Stimulated activated CD8-positive, alpha-beta memory T cell treated with anti-CD3 and anti-CD28 coated beads, Interleukin-4, amount 100 ng/mL, for 4 hours (primary cell): ENCODE measurements around the gene AFTPH.

Experiments
- DNase-seq, 2 donors: peaks; one replicate each; pipeline ENCODE4 v3.0.0-alpha.2; 2020; ENCODE audit warnings: low read depth in 2 of 2, low spot score in 1 of 2

The AFTPH gene

DNA sequence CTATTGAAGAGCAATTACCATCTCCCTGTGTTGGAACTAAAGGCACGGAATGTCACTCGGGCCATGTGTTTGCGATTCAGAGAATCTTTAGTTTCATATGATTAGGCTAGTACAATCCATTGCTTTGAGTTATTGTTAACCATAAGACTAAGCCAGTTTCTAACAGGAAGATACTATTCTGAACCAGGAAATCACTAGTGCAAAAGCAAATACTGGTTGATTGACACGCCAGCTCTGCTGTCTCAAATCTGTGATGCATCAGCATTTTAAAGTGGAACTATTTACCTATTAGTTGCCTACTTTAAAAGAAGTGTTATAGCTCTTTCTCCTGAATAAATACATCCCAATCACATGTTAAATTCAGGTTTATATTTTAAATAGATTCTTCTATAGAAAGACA, 61.9 kb downstream of the AFTPH start:
- DNase-seq = no peak

DNA sequence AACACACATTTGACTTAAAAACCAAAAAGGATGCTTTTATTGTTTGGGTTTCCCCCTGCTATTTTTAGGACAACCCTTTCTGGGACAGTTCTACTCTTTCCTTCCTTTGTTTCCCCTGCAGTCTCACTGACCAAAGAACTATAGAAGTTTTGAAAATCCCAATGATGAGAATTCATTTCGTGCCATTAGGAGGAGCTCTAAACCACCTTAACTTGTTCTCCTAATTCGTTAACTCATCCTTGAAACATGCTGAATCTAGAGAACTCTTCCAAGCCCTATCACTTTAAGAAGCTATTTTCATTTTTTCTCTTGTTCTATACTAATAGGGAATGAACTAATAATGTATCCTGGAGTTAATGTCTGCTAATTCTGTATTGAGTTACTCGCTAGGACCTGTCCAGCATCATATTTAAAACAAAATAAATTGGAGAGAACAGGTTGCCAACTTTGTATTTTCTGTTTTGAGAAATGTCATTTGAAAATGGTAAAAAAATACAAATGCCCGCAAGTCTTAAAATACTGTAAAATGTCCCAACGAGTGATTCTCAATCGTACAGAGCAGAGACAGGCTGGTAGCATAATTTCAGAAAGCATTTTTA, 62.9 kb downstream of the AFTPH start:
- DNase-seq = no peak

DNA sequence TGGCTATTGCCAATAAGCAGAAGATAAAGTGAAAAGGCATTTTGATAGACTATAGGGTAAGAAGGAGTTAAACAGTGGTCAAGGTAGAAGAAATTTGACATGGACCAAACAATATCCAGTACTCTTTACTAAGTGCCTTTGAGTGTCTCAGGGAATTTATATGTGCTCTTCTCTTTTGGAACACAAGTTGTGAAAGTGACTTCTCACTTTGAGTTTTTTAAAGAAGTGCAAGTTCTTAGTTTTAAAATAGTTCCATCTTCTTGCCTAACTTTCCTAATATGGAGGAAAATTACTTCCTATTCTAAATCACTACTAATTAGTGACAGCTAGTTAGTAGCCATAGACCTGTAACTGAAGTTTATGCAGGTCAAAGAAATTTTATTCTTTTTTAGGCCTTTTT, 63.4 kb downstream of the AFTPH start:
- DNase-seq = no peak

DNA sequence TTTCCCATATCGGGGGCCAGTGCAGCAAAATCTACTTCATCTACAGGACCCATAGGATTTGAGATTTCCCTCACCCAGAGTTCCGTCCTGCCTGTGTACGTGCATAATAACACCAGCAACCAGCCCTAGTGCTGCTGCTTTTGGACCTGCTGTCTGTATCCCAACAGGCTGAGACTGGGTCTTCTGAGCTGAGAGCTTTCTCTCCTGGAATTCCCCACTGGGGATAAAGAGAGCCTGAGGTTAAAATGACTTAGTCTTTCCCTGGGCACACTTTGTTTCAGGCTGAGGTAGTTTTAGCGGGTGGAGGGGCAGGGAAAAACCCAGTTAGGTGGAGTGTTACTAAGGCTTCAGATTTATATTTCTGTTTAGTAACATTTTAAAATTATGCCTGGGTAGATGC, 67.1 kb downstream of the AFTPH start:
- DNase-seq = no peak

DNA sequence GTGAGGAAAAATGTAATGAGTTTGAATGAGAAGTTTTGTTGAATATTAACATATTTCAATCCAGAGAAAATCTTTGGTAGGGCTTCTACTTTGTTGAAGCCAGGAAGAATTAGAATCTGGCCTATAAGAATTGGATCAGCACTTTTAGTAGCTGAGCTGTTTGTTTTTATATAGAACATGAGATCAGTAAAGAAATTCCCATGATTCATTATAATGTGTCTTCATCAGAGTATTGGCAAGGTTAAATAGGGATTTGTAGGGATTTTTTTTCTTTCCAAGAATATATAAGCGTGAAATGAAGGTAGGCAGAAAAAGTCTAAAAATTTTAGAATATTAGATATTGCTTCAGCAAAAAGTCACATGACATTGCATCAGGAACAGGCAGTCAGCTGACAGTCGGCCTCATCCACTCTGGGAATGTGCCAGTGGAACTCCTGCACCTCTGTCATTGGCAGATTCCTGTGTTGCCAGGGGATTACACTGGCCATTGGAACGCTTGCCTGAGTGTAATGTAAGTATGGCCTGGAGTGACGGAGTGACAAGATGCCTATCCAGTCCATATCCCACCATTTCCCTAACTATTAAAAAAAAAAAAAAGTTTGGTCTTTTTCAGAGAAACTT, 69.0 kb downstream of the AFTPH start:
- DNase-seq = no peak

DNA sequence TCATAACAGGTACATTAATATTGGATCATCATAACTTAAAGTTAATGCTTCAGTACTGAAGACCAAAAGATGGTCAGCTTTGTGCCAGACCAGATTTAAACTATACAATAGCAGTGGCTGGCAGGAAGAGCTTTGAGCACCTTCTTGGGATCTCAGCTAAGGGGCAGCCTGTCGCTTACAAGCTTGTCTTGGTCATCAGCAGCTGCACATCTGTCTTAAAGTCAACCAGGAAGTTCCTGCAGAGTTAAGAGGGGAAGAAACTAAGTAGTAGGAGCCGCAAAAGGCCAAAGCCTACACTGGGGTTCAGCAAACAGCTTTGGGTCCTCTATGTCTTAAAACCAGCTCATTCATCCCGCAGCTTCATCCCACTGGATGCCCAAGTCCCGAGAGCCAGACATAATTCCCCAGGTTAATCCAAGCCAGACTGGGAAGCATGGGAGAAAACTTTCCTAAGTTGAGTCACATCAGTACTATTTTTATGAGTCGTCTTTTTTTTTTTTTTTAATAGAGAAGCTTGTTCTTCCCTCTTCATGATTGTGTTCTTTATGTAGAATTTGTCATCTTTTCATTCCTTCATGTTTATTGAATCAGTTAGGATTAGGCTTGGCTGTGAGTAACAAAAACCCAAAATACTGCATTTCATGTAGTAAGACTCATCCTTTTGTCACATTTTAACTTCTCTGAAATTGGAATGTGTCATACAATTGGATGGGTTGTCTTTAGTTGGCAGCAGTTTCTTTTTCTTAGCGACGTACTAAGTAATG, 70.3 kb downstream of the AFTPH start:
- DNase-seq = no peak

DNA sequence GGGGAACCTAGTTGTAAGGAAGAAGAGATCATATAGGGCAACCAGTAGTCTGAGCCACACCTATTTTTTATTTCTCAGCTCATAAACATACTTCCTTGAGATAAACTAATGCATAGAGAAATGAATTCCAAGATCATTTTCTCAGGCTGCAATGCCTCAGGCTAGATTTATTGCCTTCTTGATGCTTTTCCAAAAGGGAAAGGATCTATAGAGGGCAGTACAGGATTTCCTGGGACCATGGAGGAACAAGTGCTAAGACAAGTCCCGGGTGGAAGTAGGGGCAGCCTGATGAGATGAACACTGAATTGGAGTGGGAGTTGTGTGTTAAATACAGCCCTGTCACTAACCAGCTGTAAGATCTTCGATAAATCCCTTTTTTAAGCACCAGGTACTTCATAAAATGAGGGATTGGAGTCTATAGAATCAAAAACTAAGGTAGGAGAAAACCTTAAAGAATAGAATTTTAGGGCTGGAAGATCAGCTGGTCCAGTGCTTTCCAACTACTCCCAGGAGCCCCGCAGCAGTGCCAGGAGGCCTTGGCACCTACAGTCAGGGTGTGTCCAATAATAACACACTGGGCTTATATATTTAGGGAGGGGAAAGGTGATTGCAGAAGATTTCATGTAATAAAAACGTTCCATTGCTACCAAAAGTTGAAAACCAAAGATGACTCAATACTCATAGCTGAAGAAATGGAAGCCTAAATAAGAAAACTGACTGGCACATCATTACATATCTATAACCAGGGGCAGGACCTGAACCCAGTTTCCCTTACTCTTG, 71.5 kb downstream of the AFTPH start:
- DNase-seq = no peak

DNA sequence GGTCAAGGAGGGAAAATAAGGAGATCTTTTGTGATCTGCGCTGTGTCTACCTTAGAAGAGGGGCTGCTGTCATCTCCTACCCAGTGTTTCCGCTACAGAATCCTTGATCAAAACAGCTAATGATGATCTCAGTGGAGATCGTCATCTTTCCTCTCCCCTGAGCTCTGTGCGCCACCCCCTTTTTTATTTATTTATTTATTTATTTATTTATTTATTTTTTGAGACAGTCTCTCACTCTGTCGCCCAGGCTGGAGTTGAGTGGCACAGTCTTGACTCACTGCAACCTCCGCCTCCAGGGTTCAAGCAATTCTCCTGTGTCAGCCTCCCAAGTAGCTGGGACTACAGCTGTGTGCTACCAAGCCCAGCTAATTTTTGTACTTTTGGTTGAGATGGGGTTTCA, 74.1 kb downstream of the AFTPH start:
- no peak for DNase-seq

DNA sequence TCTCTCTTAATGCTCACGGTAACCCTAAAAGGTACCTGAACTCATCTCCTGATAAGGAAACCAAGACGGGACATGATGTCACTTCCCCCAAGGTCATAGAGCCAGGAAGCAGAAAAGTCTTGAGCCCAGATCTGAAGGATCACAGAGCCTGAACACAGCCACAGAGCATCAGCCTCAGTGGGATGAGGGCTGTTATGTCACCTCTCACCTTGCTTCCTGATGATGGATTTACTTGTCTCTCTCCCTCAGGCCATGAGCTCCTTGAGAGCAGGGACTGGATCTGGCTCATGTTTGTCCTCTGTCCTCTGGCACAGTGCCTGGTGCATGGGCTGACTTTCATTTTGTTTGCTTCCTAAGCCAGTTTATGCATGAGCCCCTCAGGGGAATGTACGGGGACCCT, 75.3 kb downstream of the AFTPH start:
- no peak for DNase-seq

DNA sequence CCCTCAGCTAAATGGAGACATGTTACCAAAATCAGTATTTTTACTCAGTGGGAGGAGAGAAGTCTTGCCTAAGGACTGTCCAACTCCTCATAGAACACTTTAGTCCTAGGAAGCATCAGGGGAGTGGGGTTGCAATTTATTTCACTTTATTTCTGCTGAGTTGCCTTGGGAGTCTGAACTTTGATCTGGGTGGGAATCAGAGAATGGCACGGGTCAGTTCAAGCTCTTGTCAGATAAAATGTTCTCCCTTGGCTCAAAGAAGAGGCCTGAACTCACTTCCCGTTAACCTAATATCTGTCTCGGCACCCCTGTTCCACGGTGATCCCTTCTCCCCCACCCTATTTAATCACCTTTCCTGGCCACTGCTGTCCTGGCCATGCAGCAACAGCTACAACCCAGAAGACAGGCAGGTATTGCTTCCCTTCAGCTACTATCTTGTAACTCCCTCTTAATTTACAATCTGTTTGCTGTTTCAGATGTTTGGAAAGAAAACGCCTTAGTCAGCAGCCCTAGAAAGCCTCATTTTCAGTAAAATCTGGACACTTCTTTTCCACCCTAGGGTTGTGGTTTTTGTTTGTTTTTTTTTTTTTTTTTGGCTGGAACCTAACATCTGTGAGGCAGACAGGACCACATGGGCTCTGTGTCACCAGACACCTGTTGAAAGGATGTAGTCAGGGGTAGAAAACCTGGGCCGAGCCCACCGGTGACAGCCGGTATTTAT, 77.1 kb downstream of the AFTPH start:
- no peak for DNase-seq

DNA sequence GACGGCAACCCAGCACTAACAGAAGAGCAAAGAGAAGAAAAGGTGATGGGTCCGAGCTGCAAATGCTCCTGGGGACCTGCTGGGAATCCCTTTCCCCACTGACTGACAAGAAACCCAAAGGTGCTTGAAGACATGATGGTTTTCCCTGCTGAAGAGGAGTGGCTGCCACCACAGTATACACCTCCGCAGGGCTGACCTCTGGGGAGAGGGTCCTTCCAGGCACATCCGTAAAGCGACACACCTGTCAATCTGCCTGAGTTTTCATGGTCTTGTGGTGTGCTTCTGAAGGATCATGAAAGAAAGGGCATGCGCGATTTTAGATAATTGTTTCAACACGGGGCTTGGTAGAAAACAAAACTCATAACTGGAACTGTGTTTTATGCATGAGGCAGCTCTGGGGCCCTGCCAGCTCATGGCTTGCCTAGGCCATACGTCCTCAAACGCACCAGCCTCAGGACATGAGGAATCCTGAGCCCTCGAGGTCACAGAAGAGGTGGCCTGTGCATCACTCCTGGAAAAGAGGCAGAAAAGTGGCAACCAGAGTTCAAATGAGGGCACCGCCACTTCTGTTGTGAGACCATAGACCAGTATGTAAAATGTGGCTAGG, 77.8 kb downstream of the AFTPH start:
- no peak for DNase-seq

DNA sequence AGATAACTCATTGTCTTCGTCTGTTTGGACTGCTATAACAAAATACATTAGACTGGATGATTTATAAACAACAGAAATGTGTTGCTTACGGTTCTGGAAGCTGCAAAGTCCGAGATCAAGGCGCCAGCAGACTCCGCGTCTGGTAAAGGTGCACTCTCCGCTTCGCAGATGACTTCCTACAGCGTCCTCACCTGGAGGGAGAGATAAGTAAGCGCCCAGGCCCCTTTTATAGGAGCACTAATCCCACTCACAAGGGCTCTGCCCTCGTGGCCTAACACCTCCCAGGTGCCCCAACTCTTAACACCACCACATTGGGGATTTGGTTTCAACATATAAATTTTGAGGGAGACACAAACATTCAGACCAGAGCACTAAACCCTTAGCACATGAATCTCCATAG, 78.3 kb downstream of the AFTPH start:
- DNase-seq = no peak

DNA sequence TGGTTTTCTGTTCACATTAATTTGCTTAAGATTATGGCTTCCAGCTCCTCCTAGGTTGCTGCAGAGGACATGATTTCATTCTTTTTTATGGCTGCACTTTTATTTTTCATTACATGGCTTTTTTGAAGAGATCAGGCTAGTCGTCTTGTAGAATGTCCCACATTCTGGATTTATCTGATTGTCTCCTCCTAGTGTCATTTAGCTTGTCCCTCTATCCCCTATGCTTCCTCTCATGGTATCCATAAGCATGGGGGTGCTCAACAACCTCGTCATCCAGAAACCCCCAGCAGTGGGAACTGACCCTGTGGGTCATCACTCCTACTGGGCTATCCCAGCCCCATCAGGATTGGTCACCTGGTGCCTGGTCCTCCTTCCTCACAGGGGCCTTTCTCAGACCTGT, 80.0 kb downstream of the AFTPH start:
- no peak for DNase-seq

DNA sequence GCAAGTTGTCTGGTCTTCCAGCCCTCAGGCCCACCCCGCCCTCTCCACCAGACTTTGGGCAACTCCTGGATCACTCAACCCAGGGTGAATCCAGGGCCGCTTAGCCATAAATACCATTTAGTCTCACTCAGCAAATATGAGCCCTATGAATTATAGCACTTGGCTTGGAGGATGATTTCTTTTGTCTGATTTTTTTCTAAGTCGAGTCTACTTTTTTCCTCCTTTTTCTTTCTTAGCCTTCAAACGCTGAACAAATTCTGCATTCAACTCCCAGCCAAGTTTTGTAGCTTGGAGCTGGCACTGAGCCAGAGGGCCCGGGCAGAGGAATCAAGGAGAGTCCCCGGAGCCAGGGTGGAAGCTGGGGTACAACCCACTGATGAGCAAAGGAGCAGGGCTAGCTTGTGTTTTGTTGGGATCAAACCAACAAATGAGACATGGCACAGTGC, 80.9 kb downstream of the AFTPH start:
- DNase-seq = no peak

DNA sequence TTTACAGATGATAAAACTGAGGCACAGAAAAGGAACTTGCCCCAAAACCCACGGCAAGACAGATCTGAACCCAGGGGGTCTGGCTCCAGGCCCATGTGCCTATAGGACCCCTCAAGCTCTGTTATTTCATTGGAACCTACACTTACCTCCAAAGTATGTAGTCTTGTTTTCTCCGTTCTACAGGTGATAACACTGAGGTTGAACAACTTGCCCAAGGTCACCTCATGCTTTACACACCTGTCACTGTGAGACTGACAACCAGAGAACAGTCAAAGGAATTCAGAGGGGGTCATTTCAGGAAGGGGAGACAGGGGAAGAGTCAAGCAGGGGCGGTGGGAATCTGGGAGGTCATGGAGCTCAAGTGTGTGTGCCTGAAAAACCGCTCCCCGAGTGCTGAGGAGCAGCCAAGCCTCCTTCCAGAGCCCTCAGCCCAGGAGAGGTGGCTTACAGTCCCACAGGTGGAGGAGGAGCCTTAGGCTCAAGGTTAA, 81.9 kb downstream of the AFTPH start:
- no peak for DNase-seq

DNA sequence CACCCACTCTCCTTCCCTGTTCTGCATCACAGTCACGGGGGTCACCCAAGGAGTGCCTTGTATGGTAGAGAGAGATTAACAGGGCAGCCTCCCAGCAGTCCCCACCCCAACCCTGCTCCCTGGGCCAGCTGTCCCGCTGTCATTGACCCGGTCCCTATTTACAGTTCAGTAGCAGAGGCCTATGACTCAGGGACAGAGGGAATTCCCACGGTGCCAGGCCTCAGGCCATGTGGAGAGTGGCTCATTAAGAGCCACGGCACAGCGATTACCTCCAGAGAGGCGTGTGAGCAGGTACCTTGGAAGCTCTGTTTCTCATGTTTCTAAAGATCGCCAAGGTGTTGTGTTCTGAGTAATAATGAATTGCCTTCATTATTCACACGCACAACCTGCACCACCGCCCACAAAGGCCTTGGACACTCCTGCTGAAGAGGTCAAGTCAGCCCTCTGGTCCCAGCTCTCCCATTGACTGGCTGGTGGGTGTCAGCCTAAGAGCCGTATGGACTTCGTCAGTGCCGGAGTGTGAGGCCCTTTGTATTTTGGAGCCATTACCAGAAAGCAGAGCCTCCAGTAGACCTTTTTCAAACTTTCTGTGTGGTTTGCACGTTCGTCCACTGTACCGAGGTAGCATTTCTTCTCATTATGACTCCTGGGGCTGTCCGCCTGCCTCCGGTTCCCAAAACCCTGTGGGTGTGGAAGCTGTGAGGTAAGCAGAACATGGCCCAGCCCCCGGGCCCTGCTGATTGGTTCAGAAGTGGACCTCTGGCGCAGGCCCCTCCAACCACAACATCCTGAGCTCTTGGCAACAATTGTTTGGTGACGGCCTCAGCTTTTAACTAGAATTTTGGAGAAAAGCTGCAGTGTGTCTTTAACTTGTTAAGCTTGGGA, 82.6 kb downstream of the AFTPH start:
- peak; percentile 53 to 75 for DNase-seq

DNA sequence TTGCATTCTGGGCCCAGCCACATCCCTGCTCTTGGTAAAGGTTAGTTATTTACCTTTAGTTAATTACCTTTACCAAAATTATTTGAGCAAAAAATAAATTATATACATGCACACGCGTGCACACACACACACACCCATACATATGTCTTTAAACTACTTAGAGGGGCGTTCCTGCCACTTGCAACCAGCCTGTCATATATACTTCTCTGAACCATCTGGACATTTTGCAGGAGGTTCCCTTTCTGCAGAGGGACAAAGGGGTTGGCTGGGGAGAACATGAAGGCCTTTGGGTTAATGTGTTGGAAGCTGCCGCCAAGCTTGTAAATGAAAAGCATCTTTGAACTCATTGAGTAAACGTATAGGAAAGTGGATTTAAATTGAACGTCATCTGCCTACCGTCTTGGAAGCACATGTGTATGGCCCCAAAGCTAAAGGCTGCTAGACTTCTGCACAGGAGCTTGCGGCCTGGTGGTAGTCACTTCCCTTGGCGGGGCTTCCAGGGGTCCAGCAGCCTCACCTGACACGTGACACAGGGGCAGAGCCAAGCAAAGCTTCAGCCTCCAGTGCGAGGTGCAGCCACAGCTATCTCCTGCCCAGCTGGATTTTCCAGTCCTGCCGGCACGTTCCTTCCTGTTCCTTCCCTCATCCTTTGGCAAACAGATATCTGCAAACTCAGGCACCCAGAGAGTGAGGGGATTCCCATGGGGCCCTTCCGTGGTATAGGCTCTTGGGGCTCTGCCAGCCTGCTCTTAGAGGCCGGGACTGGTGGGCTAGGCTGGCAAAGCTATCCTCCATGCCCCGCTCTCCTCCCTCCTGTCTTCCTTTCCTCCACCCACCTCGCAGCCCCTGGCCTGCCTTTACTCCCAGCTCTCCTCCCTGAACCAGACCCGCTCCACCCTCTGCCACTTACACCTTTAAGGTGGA, 83.5 kb downstream of the AFTPH start:
- no peak for DNase-seq

DNA sequence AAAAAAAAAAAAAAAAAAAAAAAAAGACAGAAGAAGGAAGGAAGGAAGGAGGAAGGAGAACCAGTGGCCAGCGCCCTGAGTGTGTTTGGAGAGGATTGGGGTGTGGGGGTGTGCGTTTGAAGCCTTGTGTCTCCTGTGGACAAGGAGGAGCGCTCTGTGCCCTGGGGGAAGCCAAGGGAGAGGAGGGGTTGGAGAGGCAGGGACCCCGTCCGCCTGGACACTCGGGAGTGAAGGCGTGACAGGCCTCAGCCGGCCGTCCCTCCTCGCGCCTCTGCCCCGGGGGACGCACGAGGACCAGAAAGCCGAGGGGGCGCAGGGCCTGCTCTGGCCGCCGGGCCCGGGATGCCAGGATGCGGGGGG, 84.7 kb downstream of the AFTPH start:
- no peak for DNase-seq
